Liver (tissue), 9 donors: Measurements from ENCODE around the gene SHC3. TPM values are rescaled to one million over a fixed set of nuclear protein-coding genes. Genes with fewer than 3 reads are reported as not detected.

Experiments used
- DNase-seq: peaks from one replicate; pipeline ENCODE4 v3.0.0-alpha.2; 2017; ENCODE audit warnings: low spot score
- H3K27ac ChIP-seq, 2 donors: one replicate each; pipeline ENCODE4 v1.7.0; 2013; ENCODE audit warnings: inconsistent platforms in 2 of 2, low read length in 2 of 2, control low read depth in 1 of 2, low read depth in 1 of 2, mild to moderate bottlenecking in 1 of 2
- H3K27me3 ChIP-seq, 4 donors: one replicate each; pipeline versions ENCODE4 v1.6.1 to v1.7.0; 2013; ENCODE audit warnings: low read length in 3 of 4, inconsistent platforms in 1 of 4, mild to moderate bottlenecking in 1 of 4, moderate library complexity in 1 of 4; ENCODE audit not compliant: control insufficient read depth in 4 of 4, insufficient read depth in 4 of 4
- H3K36me3 ChIP-seq, 4 donors: one replicate each; pipeline versions ENCODE4 v1.6.1 to v1.7.0; 2013; ENCODE audit warnings: low read length in 3 of 4, mild to moderate bottlenecking in 3 of 4, low read depth in 1 of 4, moderate library complexity in 1 of 4; ENCODE audit not compliant: control insufficient read depth in 4 of 4, insufficient read depth in 3 of 4
- H3K4me1 ChIP-seq, 4 donors: one replicate each; pipeline versions ENCODE4 v1.6.1 to v1.7.0; 2013; ENCODE audit warnings: low read length in 3 of 4, mild to moderate bottlenecking in 3 of 4, moderate library complexity in 1 of 4; ENCODE audit not compliant: control insufficient read depth in 4 of 4, insufficient read depth in 4 of 4
- H3K4me3 ChIP-seq, 3 donors: one replicate each; pipeline versions ENCODE4 v1.6.1 to v1.7.0; 2013; ENCODE audit warnings: low read length in 3 of 3, control low read depth in 1 of 3, low read depth in 1 of 3, mild to moderate bottlenecking in 1 of 3
- H3K9ac ChIP-seq, 2 donors: one replicate each; pipeline ENCODE4 v1.7.0; 2013; ENCODE audit warnings: low read length in 2 of 2, mild to moderate bottlenecking in 2 of 2, moderate library complexity in 2 of 2, control low read depth in 1 of 2, low read depth in 1 of 2
- H3K9me3 ChIP-seq, 4 donors: one replicate each; pipeline versions ENCODE4 v1.6.1 to v1.7.0; 2013; ENCODE audit warnings: low read length in 3 of 4; ENCODE audit not compliant: control insufficient read depth in 4 of 4
- ATF3 ChIP-seq: IDR thresholded peaks from 2 replicates; pipeline ENCODE4 v1.6.1; 2016; ENCODE audit warnings: antibody characterized with exemption
- CTCF ChIP-seq: fragments of 150-350 bp; IDR thresholded peaks from 2 replicates; pipeline ENCODE4 v1.5.1; 2017; ENCODE audit warnings: improper control_type of control experiment, low read depth, low read length; ENCODE audit not compliant: missing input control
- EGR1 ChIP-seq, 2 donors: IDR thresholded peaks; 2 replicates each; pipeline ENCODE4 v1.6.1; 2016 to 2018; ENCODE audit warnings: antibody characterized with exemption in 2 of 2, low read depth in 2 of 2
- FOXA1 ChIP-seq: IDR thresholded peaks from 2 replicates; pipeline ENCODE4 v1.6.1; 2016; ENCODE audit warnings: antibody characterized with exemption
- FOXA2 ChIP-seq: IDR thresholded peaks from 2 replicates; pipeline ENCODE4 v1.6.1; 2016; ENCODE audit warnings: antibody characterized with exemption
- GABPA ChIP-seq, 2 donors: IDR thresholded peaks in 1 of 2; conservative IDR thresholded peaks in 1 of 2; 2 replicates each; pipeline ENCODE4 v1.6.1; 2016; ENCODE audit warnings: antibody characterized with exemption in 2 of 2, mild to moderate bottlenecking in 1 of 2, moderate library complexity in 1 of 2
- HNF4A ChIP-seq, 2 donors: conservative IDR thresholded peaks; 2 replicates each; pipeline ENCODE4 v1.6.1; 2016; ENCODE audit warnings: antibody characterized with exemption in 2 of 2, mild to moderate bottlenecking in 2 of 2
- HNF4G ChIP-seq: IDR thresholded peaks from 2 replicates; pipeline ENCODE4 v1.6.1; 2016; ENCODE audit warnings: antibody characterized with exemption
- JUND ChIP-seq, 2 donors: IDR thresholded peaks; 2 replicates each; pipeline ENCODE4 v1.6.1; 2016; ENCODE audit warnings: antibody characterized with exemption in 2 of 2
- MAX ChIP-seq: IDR thresholded peaks from 2 replicates; pipeline ENCODE4 v1.6.1; 2016; ENCODE audit warnings: antibody characterized with exemption
- NR2F2 ChIP-seq: IDR thresholded peaks from 2 replicates; pipeline ENCODE4 v1.6.1; 2016; ENCODE audit warnings: antibody characterized with exemption
- REST ChIP-seq: IDR thresholded peaks from 2 replicates; pipeline ENCODE4 v1.6.1; 2016; ENCODE audit warnings: antibody characterized with exemption, mild to moderate bottlenecking
- RXRA ChIP-seq, 2 donors: IDR thresholded peaks; 2 replicates each; pipeline ENCODE4 v1.6.1; 2017 to 2018; ENCODE audit warnings: antibody characterized with exemption in 2 of 2, mild to moderate bottlenecking in 1 of 2
- SP1 ChIP-seq: IDR thresholded peaks from 2 replicates; pipeline ENCODE4 v1.6.1; 2018; ENCODE audit warnings: antibody characterized with exemption, mild to moderate bottlenecking
- TAF1 ChIP-seq: conservative IDR thresholded peaks from 2 replicates; pipeline ENCODE4 v1.6.1; 2016; ENCODE audit warnings: antibody characterized with exemption, mild to moderate bottlenecking
- YY1 ChIP-seq: IDR thresholded peaks from 2 replicates; pipeline ENCODE4 v1.6.1; 2016; ENCODE audit warnings: antibody characterized with exemption, mild to moderate bottlenecking
- ZBTB33 ChIP-seq: IDR thresholded peaks from 2 replicates; pipeline ENCODE4 v1.6.1; 2016; ENCODE audit warnings: antibody characterized with exemption
- WGBS: extraction: QIAGEN DNeasy Blood & Tissue Kit; methylation state at CpG from one replicate; pipeline ENCODE4 v1.1.7; 2013; 5-methylcytosine and 5-hydroxymethylcytosine counted together
- polyA plus RNA-seq, 2 donors: library from polyadenylated mRNA; stranded (reverse) in 1 of 2; unstranded in 1 of 2; fragments of 200-250 nt in 1 of 2; fragments of >200 nt in 1 of 2; fragmentation: Nextera tagmentation in 1 of 2; extraction: Ambion mirVana in 1 of 2; gene quantifications; one replicate each; pipeline versions ENCODE4 v1.2.1 to v1.2.3, GENCODE V29; 2013 to 2015
- total RNA-seq, 2 donors: library from RNA; depleted of rRNA; stranded (reverse); fragments of >200 nt; gene quantifications; one replicate each; pipeline ENCODE4 v1.2.3, GENCODE V29; 2014
- donor health status: healthy.
- donor health status: healthy.
- donor health status: healthy.
- donor health status: healthy.
- donor health status: healthy.

Gene SHC3
- total and polyA plus RNA-seq, 4 donors, result 0.03 to 0.08 (median 0.04) TPM

GRCh38 chr9:89143266-89143665 is 35.4 kb downstream of the SHC3 start:
- Histone ChIP-seq H3K27ac (no peak overlapping the region), H3K36me3 (no peaks in the 10 kb centered on the region), H3K27me3 (no peaks in the 10 kb centered on the region), H3K9me3 (no peaks in the 10 kb centered on the region), H3K9ac (no peak overlapping the region), H3K4me1 (no peaks in the 10 kb centered on the region), H3K4me3 (no peak overlapping the region)
- no peak for DNase-seq
- TF ChIP-seq FOXA1 (no peak), ZBTB33 (no peak), HNF4G (no peak), CTCF (no peak), SP1 (no peak), GABPA (IDR thresholded peaks at IDR 0.05 in 1 of 2, conservative IDR thresholded peaks at IDR 0.05 in 1 of 2) (no peak), EGR1 (IDR thresholded peaks at IDR 0.05; ENCODE audit: low read depth in 2 of 2) (no peak), ATF3 (no peak), RXRA (IDR thresholded peaks at IDR 0.05) (no peak)
- 84% methylated on average over 5 of the region's 5 CpGs for WGBS

GRCh38 chr9:89139455-89139854 is 39.2 kb downstream of the SHC3 start:
- TF ChIP-seq MAX (no peak), HNF4G (no peak), YY1 (no peak), SP1 (no peak), NR2F2 (no peak), TAF1 (no peak), ZBTB33 (no peak), CTCF (no peak), HNF4A (conservative IDR thresholded peaks at IDR 0.05) (no peak), FOXA1 (no peak), EGR1 (IDR thresholded peaks at IDR 0.05; ENCODE audit: low read depth in 2 of 2) (no peak), REST (no peak), JUND (IDR thresholded peaks at IDR 0.05) (no peak), FOXA2 (no peak)
- Histone ChIP-seq H3K27me3 (no peaks in the 10 kb centered on the region), H3K4me3 (no peak overlapping the region), H3K36me3 (no peaks in the 10 kb centered on the region), H3K9ac (no peak overlapping the region), H3K27ac (no peak overlapping the region), H3K4me1 (no peaks in the 10 kb centered on the region), H3K9me3 (no peaks in the 10 kb centered on the region)
- 88% methylated on average over 1 of the region's 1 CpG for WGBS
- DNase-seq, result no peak
